ENCODE results near the gene GREB1L.

Gene GREB1L

DNA sequence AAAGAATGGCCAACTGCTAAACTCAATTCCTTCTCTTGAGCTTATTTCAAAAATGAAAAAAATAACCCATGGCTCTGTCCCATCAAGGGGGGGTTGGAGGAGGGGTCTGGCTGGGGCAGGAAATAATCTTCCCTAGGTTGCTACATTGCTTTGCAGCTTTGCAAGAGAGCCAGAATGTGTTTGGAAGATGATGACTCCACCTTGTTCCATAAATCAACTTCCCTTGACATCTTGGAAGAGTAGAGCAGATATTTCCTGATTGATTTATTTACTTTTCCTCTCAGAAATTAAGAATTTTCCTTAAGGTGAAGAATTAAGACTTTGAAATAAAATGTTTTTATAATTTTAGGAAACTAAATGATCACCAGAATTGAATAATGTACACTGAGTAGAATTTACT is 317.2 kb downstream of the GREB1L start:
- no peak for DNase-seq (ENCODE audit: low read depth)

DNA sequence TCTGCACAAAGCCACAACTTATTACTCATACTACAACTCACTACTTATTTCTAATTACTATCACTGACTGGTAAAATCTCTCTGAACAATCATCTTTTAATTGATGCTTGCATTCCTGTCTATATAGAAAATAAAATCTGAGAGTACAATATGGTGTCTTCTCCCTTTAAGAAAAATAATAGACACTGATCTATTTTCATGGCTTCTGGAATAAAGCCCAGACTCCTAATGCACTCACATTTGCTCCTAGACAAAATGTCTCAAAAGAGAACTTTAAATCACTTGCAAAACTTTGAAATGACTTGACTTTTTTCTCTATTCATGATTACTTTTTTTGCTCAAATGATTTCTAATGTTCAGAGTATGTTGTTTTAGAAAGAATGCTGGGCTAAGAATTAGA is 329.7 kb downstream of the GREB1L start:
- DNase-seq (ENCODE audit: low read depth), result no peak

All from amniotic epithelial cell (primary cell).